IPS DF 6.9 (cell line): ENCODE results near the gene HAVCR1.

Source experiments
- DNase-seq: peaks from one replicate; pipeline ENCODE4 v3.0.0-alpha.2; 2013; ENCODE audit warnings: low read depth, low spot score
- H3K27ac ChIP-seq: one replicate; pipeline ENCODE4 v1.5.1; 2013; ENCODE audit warnings: low read length, control low read depth
- H3K27me3 ChIP-seq: 2 replicates; pipeline ENCODE4 v1.6.1; 2013; ENCODE audit warnings: mild to moderate bottlenecking, low read length; ENCODE audit not compliant: control insufficient read depth, insufficient read depth
- H3K36me3 ChIP-seq: 2 replicates; pipeline ENCODE4 v1.6.1; 2013; ENCODE audit warnings: low read length; ENCODE audit not compliant: control insufficient read depth, insufficient read depth
- H3K4me1 ChIP-seq: 2 replicates; pipeline ENCODE4 v1.6.1; 2013; ENCODE audit warnings: low read length; ENCODE audit not compliant: control insufficient read depth, insufficient read depth
- H3K4me3 ChIP-seq: 2 replicates; pipeline ENCODE4 v1.5.1; 2013; ENCODE audit warnings: mild to moderate bottlenecking, low read length
- H3K9me3 ChIP-seq: 2 replicates; pipeline ENCODE4 v1.6.1; 2013; ENCODE audit warnings: low read length, inconsistent platforms; ENCODE audit not compliant: control insufficient read depth, insufficient read depth
- WGBS: extraction: QIAGEN DNeasy Blood & Tissue Kit; methylation state at CpG from one replicate; pipeline ENCODE4 v1.1.7; 2013; ENCODE audit warnings: mixed read lengths, missing lambda C conversion rate; ENCODE audit not compliant: insufficient read length, insufficient coverage; 5-methylcytosine and 5-hydroxymethylcytosine counted together

HAVCR1 gene

GRCh38 chr5:157004893-157005551 lies 53.9 kb downstream of the HAVCR1 start:
- no peak overlapping the region for H3K4me3 ChIP-seq
- H3K27me3 ChIP-seq: no peaks in the 10 kb centered on the region
- no peak for DNase-seq
- H3K27ac ChIP-seq: no peak overlapping the region
- H3K36me3 ChIP-seq: no peaks in the 10 kb centered on the region
- H3K9me3 ChIP-seq: no peaks in the 10 kb centered on the region
- H3K4me1 ChIP-seq: no peaks in the 10 kb centered on the region

GRCh38 chr5:156991714-156992113 lies 67.2 kb downstream of the HAVCR1 start:
- H3K4me3 ChIP-seq: no peak overlapping the region
- WGBS: no CpG with 5 or more reads among the region's 4 CpGs
- H3K27ac ChIP-seq: no peak overlapping the region
- no peak for DNase-seq
- H3K36me3 ChIP-seq: no peaks in the 10 kb centered on the region
- no peaks in the 10 kb centered on the region for H3K4me1 ChIP-seq
- H3K27me3 ChIP-seq: no peaks in the 10 kb centered on the region
- no peaks in the 10 kb centered on the region for H3K9me3 ChIP-seq

- no CpG with 5 or more reads among the region's 9 CpGs for WGBS
- Histone ChIP-seq H3K27ac (no peak overlapping the region), H3K9me3 (no peaks in the 10 kb centered on the region), H3K4me3 (no peak overlapping the region), H3K4me1 (no peaks in the 10 kb centered on the region), H3K36me3 (no peaks in the 10 kb centered on the region), H3K27me3 (no peaks in the 10 kb centered on the region)
- no peak for DNase-seq
These were observed 74.9 kb downstream of the HAVCR1 start for GRCh38 chr5:156984064-156984463.

GRCh38 chr5:156981481-156981880 lies 77.4 kb downstream of the HAVCR1 start:
- no peaks in the 10 kb centered on the region for H3K4me1 ChIP-seq
- no peak for DNase-seq
- no peak overlapping the region for H3K4me3 ChIP-seq
- H3K27ac ChIP-seq: no peak overlapping the region
- no peaks in the 10 kb centered on the region for H3K27me3 ChIP-seq
- H3K36me3 ChIP-seq: no peaks in the 10 kb centered on the region
- no peaks in the 10 kb centered on the region for H3K9me3 ChIP-seq
